GM13976 (cell line): Measurements from ENCODE around the gene ICOSLG.
"Not testable (repeated sequence)": the region's sequence is repeated elsewhere in the genome, so short reads cannot be mapped to it uniquely, and the experiment has no call there.

Experiments
- DNase-seq: peaks from one replicate; pipeline ENCODE4 v3.0.0; 2012; ENCODE audit warnings: low spot score
- in situ Hi-C: fragments of 300-500 bp; cut with MboI; formaldehyde crosslinking; loops from one replicate; pipeline ENCODE4 v1.12.0; 2022; ENCODE audit warnings: low sequenced_read_pairs, mixed read lengths, inconsistent platforms; ENCODE audit not compliant: unreplicated experiment
- TF ChIP-seq, protein P1 (sequence below): IDR thresholded peaks from 2 replicates; pipeline ENCODE4 v1.5.1; 2012; ENCODE audit warnings: borderline replicate concordance, mild to moderate bottlenecking; ENCODE audit not compliant: insufficient read depth; ENCODE audit errors: extremely low read depth, missing control alignments, control extremely low read depth

ICOSLG gene, protein sequence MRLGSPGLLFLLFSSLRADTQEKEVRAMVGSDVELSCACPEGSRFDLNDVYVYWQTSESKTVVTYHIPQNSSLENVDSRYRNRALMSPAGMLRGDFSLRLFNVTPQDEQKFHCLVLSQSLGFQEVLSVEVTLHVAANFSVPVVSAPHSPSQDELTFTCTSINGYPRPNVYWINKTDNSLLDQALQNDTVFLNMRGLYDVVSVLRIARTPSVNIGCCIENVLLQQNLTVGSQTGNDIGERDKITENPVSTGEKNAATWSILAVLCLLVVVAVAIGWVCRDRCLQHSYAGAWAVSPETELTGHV

DNA sequence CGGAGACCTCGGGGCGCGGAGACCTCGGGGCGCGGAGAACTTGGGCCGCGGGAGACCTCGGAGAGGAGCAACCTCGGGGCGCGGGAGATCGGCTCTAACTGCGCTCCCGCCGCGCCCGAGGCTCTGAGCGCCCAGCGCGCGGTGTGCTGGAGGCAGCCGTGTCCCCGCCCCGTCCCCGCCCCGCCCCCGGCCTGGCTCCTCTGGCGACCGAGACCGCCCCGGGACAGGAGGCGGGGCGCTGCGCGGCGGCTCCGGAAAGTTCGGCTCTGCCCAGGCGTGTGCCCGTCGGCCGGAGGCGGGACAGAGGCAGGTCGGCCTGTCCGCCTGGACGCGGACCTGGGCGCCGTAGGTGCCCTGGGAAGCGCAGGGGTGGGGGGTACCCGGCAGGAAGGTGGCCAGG lies at the start of gene ICOSLG:
Gene ICOSLG (minus strand): TSS at position 102 of the 400 bp plus-strand sequence. CDS start 126 bp downstream, outside the sequence.
- DNase-seq, in situ Hi-C loops: not testable (repeated sequence)

- no peak for DNase-seq
- in situ Hi-C loops = loop anchor here (25.0 kb wide), 2 partner anchors 252 to 477 kb away; no protein-coding TSS in a partner anchor
- TF ChIP-seq, protein P1, sequence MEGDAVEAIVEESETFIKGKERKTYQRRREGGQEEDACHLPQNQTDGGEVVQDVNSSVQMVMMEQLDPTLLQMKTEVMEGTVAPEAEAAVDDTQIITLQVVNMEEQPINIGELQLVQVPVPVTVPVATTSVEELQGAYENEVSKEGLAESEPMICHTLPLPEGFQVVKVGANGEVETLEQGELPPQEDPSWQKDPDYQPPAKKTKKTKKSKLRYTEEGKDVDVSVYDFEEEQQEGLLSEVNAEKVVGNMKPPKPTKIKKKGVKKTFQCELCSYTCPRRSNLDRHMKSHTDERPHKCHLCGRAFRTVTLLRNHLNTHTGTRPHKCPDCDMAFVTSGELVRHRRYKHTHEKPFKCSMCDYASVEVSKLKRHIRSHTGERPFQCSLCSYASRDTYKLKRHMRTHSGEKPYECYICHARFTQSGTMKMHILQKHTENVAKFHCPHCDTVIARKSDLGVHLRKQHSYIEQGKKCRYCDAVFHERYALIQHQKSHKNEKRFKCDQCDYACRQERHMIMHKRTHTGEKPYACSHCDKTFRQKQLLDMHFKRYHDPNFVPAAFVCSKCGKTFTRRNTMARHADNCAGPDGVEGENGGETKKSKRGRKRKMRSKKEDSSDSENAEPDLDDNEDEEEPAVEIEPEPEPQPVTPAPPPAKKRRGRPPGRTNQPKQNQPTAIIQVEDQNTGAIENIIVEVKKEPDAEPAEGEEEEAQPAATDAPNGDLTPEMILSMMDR = no peak
Measured at GRCh38 chr21:44289381-44290010, 48.8 kb upstream of the ICOSLG start.

DNA sequence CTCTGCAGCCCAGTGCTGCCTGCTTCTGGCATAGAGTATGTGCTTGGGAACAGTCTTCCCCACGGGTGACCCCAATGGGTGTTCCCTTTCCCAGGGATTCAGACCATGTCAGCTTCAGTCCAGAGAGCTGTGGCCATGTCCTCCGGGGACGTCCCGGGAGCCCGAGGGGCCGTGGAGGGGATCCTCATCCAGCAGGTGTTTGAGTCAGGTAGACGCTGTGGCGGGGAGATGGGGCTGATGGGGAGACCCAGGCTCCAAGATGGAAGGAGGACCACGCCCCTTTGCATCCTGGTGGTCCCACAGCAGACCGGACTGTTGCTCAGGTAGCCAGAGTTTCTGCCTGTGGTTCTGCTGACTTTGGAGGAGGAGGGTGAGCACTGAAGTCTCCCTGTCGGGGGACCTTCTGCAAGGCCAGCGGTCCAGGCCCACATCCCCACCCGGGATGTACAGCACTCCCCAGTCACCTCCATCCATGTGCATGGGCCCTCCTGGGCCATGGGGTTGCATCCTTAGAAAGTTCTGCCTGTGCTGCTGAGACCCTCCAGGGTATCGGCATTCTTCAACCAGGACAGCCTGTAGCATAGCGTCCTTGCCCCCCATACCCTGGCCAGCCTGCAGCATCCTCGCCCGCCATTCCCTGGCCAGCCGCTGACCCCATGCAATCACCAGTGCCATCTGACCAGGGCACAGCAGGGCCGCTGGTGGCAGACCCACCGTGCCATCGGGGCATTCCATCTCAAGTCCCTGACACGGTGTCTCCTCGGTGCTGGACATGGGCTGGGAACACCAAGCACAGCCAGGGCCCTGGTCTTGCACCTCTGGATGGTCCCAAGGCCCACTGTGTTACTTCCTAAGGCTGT lies 47.7 kb upstream of the ICOSLG start:
- TF ChIP-seq, protein P1 = no peak
- no peak for DNase-seq
- in situ Hi-C loops = loop anchor here (25.0 kb wide), 2 partner anchors 251 to 476 kb away; no protein-coding TSS in a partner anchor

GRCh38 chr21:44286716-44287632 lies 46.2 kb upstream of the ICOSLG start:
- DNase-seq = no peak
- in situ Hi-C loops = loop anchor here (25.0 kb wide), 2 partner anchors 250 to 475 kb away; no protein-coding TSS in a partner anchor
- TF ChIP-seq, protein P1 = no peak

GRCh38 chr21:44286086-44286715 lies 45.5 kb upstream of the ICOSLG start:
- in situ Hi-C loops = loop anchor here (25.0 kb wide), 2 partner anchors 249 to 474 kb away; no protein-coding TSS in a partner anchor
- no peak for DNase-seq
- TF ChIP-seq, protein P1 = no peak
